ENCODE measurements around the gene ID2.

The ID2 gene

GRCh38 chr2:8648441-8649213 is 33.2 kb upstream of the ID2 start:
- DNase-seq (ENCODE audit: low read depth): no peak

GRCh38 chr2:8649718-8650117 is 32.1 kb upstream of the ID2 start:
- no peak for DNase-seq (ENCODE audit: low read depth)

GRCh38 chr2:8650256-8650655 is 31.6 kb upstream of the ID2 start:
- no peak for DNase-seq (ENCODE audit: low read depth)

GRCh38 chr2:8652774-8653426 is 29.0 kb upstream of the ID2 start:
- no peak for DNase-seq (ENCODE audit: low read depth)

- no peak for DNase-seq (ENCODE audit: low read depth)
These were observed 28.4 kb upstream of the ID2 start for GRCh38 chr2:8653485-8653884.

- DNase-seq (ENCODE audit: low read depth): no peak
These were observed 27.8 kb upstream of the ID2 start for GRCh38 chr2:8654041-8654440.

GRCh38 chr2:8654483-8654882 is 27.4 kb upstream of the ID2 start:
- no peak for DNase-seq (ENCODE audit: low read depth)

- DNase-seq (ENCODE audit: low read depth): peak; percentile 78
These were observed 25.7 kb upstream of the ID2 start for GRCh38 chr2:8656160-8656641.

GRCh38 chr2:8656811-8657210 is 25.0 kb upstream of the ID2 start:
- DNase-seq (ENCODE audit: low read depth): no peak

- no peak for DNase-seq (ENCODE audit: low read depth)
These were observed 24.3 kb upstream of the ID2 start for GRCh38 chr2:8657423-8658062.

GRCh38 chr2:8658064-8658862 is 23.6 kb upstream of the ID2 start:
- DNase-seq (ENCODE audit: low read depth): no peak

GRCh38 chr2:8659092-8659734 is 22.6 kb upstream of the ID2 start:
- no peak for DNase-seq (ENCODE audit: low read depth)

GRCh38 chr2:8659735-8660492 is 21.9 kb upstream of the ID2 start:
- DNase-seq (ENCODE audit: low read depth): no peak

- no peak for DNase-seq (ENCODE audit: low read depth)
These were observed 20.6 kb upstream of the ID2 start for GRCh38 chr2:8661235-8661634.

- peak; percentile 48 for DNase-seq (ENCODE audit: low read depth)
These were observed 20.1 kb upstream of the ID2 start for GRCh38 chr2:8661736-8662135.

GRCh38 chr2:8662239-8662879 is 19.5 kb upstream of the ID2 start:
- peak; percentile 69 for DNase-seq (ENCODE audit: low read depth)

- no peak for DNase-seq (ENCODE audit: low read depth)
These were observed 17.9 kb upstream of the ID2 start for GRCh38 chr2:8663997-8664396.

- DNase-seq (ENCODE audit: low read depth): no peak
These were observed 15.3 kb upstream of the ID2 start for GRCh38 chr2:8666581-8666980.

- DNase-seq (ENCODE audit: low read depth): no peak
These were observed 13.9 kb upstream of the ID2 start for GRCh38 chr2:8667896-8668512.

Data from fibroblast of gingiva (primary cell).